ENCODE data around the gene MAP3K14.

MAP3K14 gene

GRCh38 chr17:45301674-45302073 is 15.1 kb downstream of the MAP3K14 start:
- DNase-seq (ENCODE audit: low read depth, low spot score) = no peak
- no peak overlapping the region for H3K27ac ChIP-seq
- no peaks in the 10 kb centered on the region for H3K9me3 ChIP-seq (ENCODE audit: low read depth, low read length)
- no peaks in the 10 kb centered on the region for H3K36me3 ChIP-seq (ENCODE audit: insufficient read depth, low read length)
- no peak overlapping the region for H3K4me3 ChIP-seq
- TF ChIP-seq EZH2 (IDR thresholded peaks at IDR 0.05) (no peak), POLR2AphosphoS5 (IDR thresholded peaks at IDR 0.05; ENCODE audit: borderline replicate concordance, low read depth, low read length) (no peak), FOXP2 (optimal IDR thresholded peaks at IDR 0.05; ENCODE audit: control extremely low read depth, extremely low read length, insufficient read depth) (no peak)
- no peak overlapping the region for H3K9ac ChIP-seq (ENCODE audit: insufficient read length)

- Histone ChIP-seq H3K36me3 (ENCODE audit: insufficient read depth, low read length) (no peaks in the 10 kb centered on the region), H3K27ac (no peak overlapping the region), H3K9me3 (ENCODE audit: low read depth, low read length) (no peaks in the 10 kb centered on the region), H3K9ac (ENCODE audit: insufficient read length) (no peak overlapping the region), H3K4me3 (no peak overlapping the region)
- no peak for DNase-seq (ENCODE audit: low read depth, low spot score)
- TF ChIP-seq FOXP2 (optimal IDR thresholded peaks at IDR 0.05; ENCODE audit: control extremely low read depth, extremely low read length, insufficient read depth) (no peak), EZH2 (IDR thresholded peaks at IDR 0.05) (no peak), POLR2AphosphoS5 (IDR thresholded peaks at IDR 0.05; ENCODE audit: borderline replicate concordance, low read depth, low read length) (no peak)
These were observed 16.6 kb downstream of the MAP3K14 start for GRCh38 chr17:45300060-45300751.

- Histone ChIP-seq H3K4me3 (no peak overlapping the region), H3K27ac (no peak overlapping the region), H3K9ac (ENCODE audit: insufficient read length) (no peak overlapping the region), H3K9me3 (ENCODE audit: low read depth, low read length) (no peaks in the 10 kb centered on the region), H3K36me3 (ENCODE audit: insufficient read depth, low read length) (no peaks in the 10 kb centered on the region)
- no peak for DNase-seq (ENCODE audit: low read depth, low spot score)
- TF ChIP-seq POLR2AphosphoS5 (IDR thresholded peaks at IDR 0.05; ENCODE audit: borderline replicate concordance, low read depth, low read length) (no peak), EZH2 (IDR thresholded peaks at IDR 0.05) (no peak), FOXP2 (optimal IDR thresholded peaks at IDR 0.05; ENCODE audit: control extremely low read depth, extremely low read length, insufficient read depth) (no peak)
These were observed 17.5 kb downstream of the MAP3K14 start for GRCh38 chr17:45299361-45299760.

GRCh38 chr17:45298546-45299285 is 18.1 kb downstream of the MAP3K14 start:
- Histone ChIP-seq H3K9ac (ENCODE audit: insufficient read length) (no peak overlapping the region), H3K9me3 (ENCODE audit: low read depth, low read length) (no peaks in the 10 kb centered on the region), H3K27ac (no peak overlapping the region), H3K36me3 (ENCODE audit: insufficient read depth, low read length) (no peaks in the 10 kb centered on the region), H3K4me3 (no peak overlapping the region)
- TF ChIP-seq POLR2AphosphoS5 (IDR thresholded peaks at IDR 0.05; ENCODE audit: borderline replicate concordance, low read depth, low read length) (no peak), FOXP2 (optimal IDR thresholded peaks at IDR 0.05; ENCODE audit: control extremely low read depth, extremely low read length, insufficient read depth) (no peak), EZH2 (IDR thresholded peaks at IDR 0.05) (no peak)
- no peak for DNase-seq (ENCODE audit: low read depth, low spot score)

- Histone ChIP-seq H3K36me3 (ENCODE audit: insufficient read depth, low read length) (no peaks in the 10 kb centered on the region), H3K4me3 (no peak overlapping the region), H3K9me3 (ENCODE audit: low read depth, low read length) (no peaks in the 10 kb centered on the region), H3K27ac (no peak overlapping the region), H3K9ac (ENCODE audit: insufficient read length) (no peak overlapping the region)
- DNase-seq (ENCODE audit: low read depth, low spot score) = no peak
- no peak for TF ChIP-seq EZH2 (IDR thresholded peaks at IDR 0.05)
These were observed 20.0 kb downstream of the MAP3K14 start for GRCh38 chr17:45296833-45297124.

- TF ChIP-seq POLR2AphosphoS5 (IDR thresholded peaks at IDR 0.05; ENCODE audit: borderline replicate concordance, low read depth, low read length) = no peak
- DNase-seq (ENCODE audit: low read depth, low spot score) = no peak
- Histone ChIP-seq H3K36me3 (ENCODE audit: insufficient read depth, low read length) (no peaks in the 10 kb centered on the region), H3K9me3 (ENCODE audit: low read depth, low read length) (no peaks in the 10 kb centered on the region), H3K27ac (no peak overlapping the region), H3K4me3 (no peak overlapping the region), H3K9ac (ENCODE audit: insufficient read length) (no peak overlapping the region)
These were observed 20.6 kb downstream of the MAP3K14 start for GRCh38 chr17:45296003-45296832.

- TF ChIP-seq EZH2 (IDR thresholded peaks at IDR 0.05) = no peak
- no peak for TF ChIP-seq FOXP2 (optimal IDR thresholded peaks at IDR 0.05; ENCODE audit: control extremely low read depth, extremely low read length, insufficient read depth)
- no peak for TF ChIP-seq POLR2AphosphoS5 (IDR thresholded peaks at IDR 0.05; ENCODE audit: borderline replicate concordance, low read depth, low read length)
- Histone ChIP-seq H3K9me3 (ENCODE audit: low read depth, low read length) (no peaks in the 10 kb centered on the region), H3K4me3 (no peak overlapping the region), H3K27ac (no peak overlapping the region), H3K9ac (ENCODE audit: insufficient read length) (no peak overlapping the region), H3K36me3 (ENCODE audit: insufficient read depth, low read length) (no peaks in the 10 kb centered on the region)
- no peak for DNase-seq (ENCODE audit: low read depth, low spot score)
These were observed 22.3 kb downstream of the MAP3K14 start for GRCh38 chr17:45294506-45294905.

GRCh38 chr17:45293413-45294211 is 23.2 kb downstream of the MAP3K14 start:
- H3K4me3 ChIP-seq = no peak overlapping the region
- no peaks in the 10 kb centered on the region for H3K9me3 ChIP-seq (ENCODE audit: low read depth, low read length)
- no peak for DNase-seq (ENCODE audit: low read depth, low spot score)
- H3K9ac ChIP-seq (ENCODE audit: insufficient read length) = no peak overlapping the region
- no peak for TF ChIP-seq FOXP2 (optimal IDR thresholded peaks at IDR 0.05; ENCODE audit: control extremely low read depth, extremely low read length, insufficient read depth)
- no peak for TF ChIP-seq POLR2AphosphoS5 (IDR thresholded peaks at IDR 0.05; ENCODE audit: borderline replicate concordance, low read depth, low read length)
- no peak for TF ChIP-seq EZH2 (IDR thresholded peaks at IDR 0.05)
- no peak overlapping the region for H3K27ac ChIP-seq
- H3K36me3 ChIP-seq (ENCODE audit: insufficient read depth, low read length) = no peaks in the 10 kb centered on the region

Data from SK-N-MC (cell line).